ENCODE data around the gene POTEB.
"Not testable (repeated sequence)": the region's sequence is repeated elsewhere in the genome, so short reads cannot be mapped to it uniquely, and the experiment has no call there.

POTEB gene

GRCh38 chr15:21877635-21878034, at the start of gene POTEB:
POTEB (minus strand) TSS chr15:21877735; CDS start chr15:21877246, 489 bp downstream.
- H3K27ac ChIP-seq (ENCODE audit: low read length); H3K9ac ChIP-seq (ENCODE audit: low read length in 2 of 2); H3K4me1 ChIP-seq (ENCODE audit: control insufficient read depth, insufficient read depth, low read length); H3K36me3 ChIP-seq (ENCODE audit: control insufficient read depth in 2 of 2, insufficient read depth in 2 of 2, low read length in 2 of 2); H3K27me3 ChIP-seq (ENCODE audit: control insufficient read depth in 1 of 2, insufficient read depth in 2 of 2, low read length in 2 of 2); H3K9me3 ChIP-seq (ENCODE audit: control insufficient read depth in 2 of 2, low read length in 2 of 2); H3K4me3 ChIP-seq (ENCODE audit: low read length in 2 of 2): not testable (repeated sequence)

- not testable (repeated sequence) for H3K4me1 ChIP-seq (ENCODE audit: control insufficient read depth, insufficient read depth, low read length); H3K27me3 ChIP-seq (ENCODE audit: control insufficient read depth in 1 of 2, insufficient read depth in 2 of 2, low read length in 2 of 2); H3K36me3 ChIP-seq (ENCODE audit: control insufficient read depth in 2 of 2, insufficient read depth in 2 of 2, low read length in 2 of 2); H3K4me3 ChIP-seq (ENCODE audit: low read length in 2 of 2); H3K9ac ChIP-seq (ENCODE audit: low read length in 2 of 2); H3K9me3 ChIP-seq (ENCODE audit: control insufficient read depth in 2 of 2, low read length in 2 of 2); H3K27ac ChIP-seq (ENCODE audit: low read length)
Measured at GRCh38 chr15:21890955-21891354, 13.4 kb upstream of the POTEB start.

DNA sequence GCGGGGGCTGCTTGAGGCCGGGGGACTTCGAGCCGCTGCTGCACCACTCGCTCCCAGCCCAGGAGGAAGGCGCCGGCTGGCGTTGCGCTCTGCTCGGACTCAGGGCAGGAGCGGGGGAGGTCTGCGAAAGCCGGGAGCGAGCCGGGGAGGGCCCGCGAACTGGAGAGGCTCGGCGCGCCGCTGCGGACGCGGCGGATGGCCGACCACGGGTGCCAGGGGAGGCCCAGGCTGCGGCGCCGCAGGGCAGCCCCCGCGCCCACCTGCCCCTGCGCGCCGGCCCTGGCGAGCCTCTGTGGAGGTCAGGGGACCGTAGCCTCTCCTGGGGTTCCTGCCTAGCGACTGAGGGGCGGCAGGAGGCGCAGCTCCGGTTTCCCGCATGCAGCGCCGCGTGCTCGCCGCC, 12.0 kb upstream of the POTEB start:
- H3K27me3 ChIP-seq (ENCODE audit: control insufficient read depth in 1 of 2, insufficient read depth in 2 of 2, low read length in 2 of 2); H3K9me3 ChIP-seq (ENCODE audit: control insufficient read depth in 2 of 2, low read length in 2 of 2); H3K4me1 ChIP-seq (ENCODE audit: control insufficient read depth, insufficient read depth, low read length); H3K9ac ChIP-seq (ENCODE audit: low read length in 2 of 2); H3K27ac ChIP-seq (ENCODE audit: low read length); H3K36me3 ChIP-seq (ENCODE audit: control insufficient read depth in 2 of 2, insufficient read depth in 2 of 2, low read length in 2 of 2); H3K4me3 ChIP-seq (ENCODE audit: low read length in 2 of 2): not testable (repeated sequence)

DNA sequence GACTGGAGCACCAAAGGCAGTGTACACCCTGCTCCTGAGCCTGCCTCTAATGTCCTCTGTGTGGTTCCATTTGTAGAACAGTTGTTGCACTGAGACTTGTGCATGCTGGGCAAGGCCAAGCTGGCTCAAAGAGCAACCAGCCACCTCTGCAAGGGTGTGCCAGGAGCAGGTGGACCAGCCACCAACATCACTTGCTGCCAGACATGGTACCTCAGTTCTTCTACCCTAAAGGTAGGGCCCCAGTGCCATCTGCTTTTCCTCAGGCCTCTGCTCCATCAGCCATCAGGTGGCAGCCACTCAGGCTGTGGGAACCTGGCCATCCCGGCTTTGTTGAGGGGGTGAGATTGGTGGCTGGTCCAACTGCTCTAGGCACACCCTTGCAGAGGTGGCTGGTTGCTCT, 38.7 kb downstream of the POTEB start:
- not testable (repeated sequence) for H3K27me3 ChIP-seq (ENCODE audit: control insufficient read depth in 1 of 2, insufficient read depth in 2 of 2, low read length in 2 of 2); H3K27ac ChIP-seq (ENCODE audit: low read length); H3K9ac ChIP-seq (ENCODE audit: low read length in 2 of 2); H3K9me3 ChIP-seq (ENCODE audit: control insufficient read depth in 2 of 2, low read length in 2 of 2); H3K4me3 ChIP-seq (ENCODE audit: low read length in 2 of 2); H3K36me3 ChIP-seq (ENCODE audit: control insufficient read depth in 2 of 2, insufficient read depth in 2 of 2, low read length in 2 of 2); H3K4me1 ChIP-seq (ENCODE audit: control insufficient read depth, insufficient read depth, low read length)

Data from stomach smooth muscle (tissue), 2 donors.